Endothelial cell of umbilical vein (primary cell): ENCODE results near the gene RGS10.

Experiments
- EZH2 ChIP-seq: IDR thresholded peaks from 2 replicates; pipeline ENCODE4 v1.6.1; 2012; ENCODE audit warnings: borderline replicate concordance, low read depth, mild to moderate bottlenecking, moderate library complexity, low read length, inconsistent platforms; ENCODE audit not compliant: severe bottlenecking
- FOS ChIP-seq: IDR thresholded peaks from 2 replicates; pipeline ENCODE4 v1.6.1; 2011; ENCODE audit warnings: mild to moderate bottlenecking, low read length, moderate library complexity, borderline replicate concordance; ENCODE audit not compliant: insufficient read depth
- JUN ChIP-seq: IDR thresholded peaks from 2 replicates; pipeline ENCODE4 v1.6.1; 2011; ENCODE audit warnings: borderline replicate concordance, low read depth; ENCODE audit not compliant: insufficient read length, insufficient read depth
- MYC ChIP-seq: IDR thresholded peaks from one replicate; pipeline ENCODE4 v1.6.1; 2011; ENCODE audit warnings: mild to moderate bottlenecking, low read depth, low read length
- POLR2A ChIP-seq: IDR thresholded peaks from 2 replicates; pipeline ENCODE4 v1.6.1; 2012; ENCODE audit warnings: low read depth, mild to moderate bottlenecking, control low read depth, low read length
- POLR2AphosphoS5 ChIP-seq: IDR thresholded peaks from 2 replicates; pipeline ENCODE4 v1.6.1; 2012; ENCODE audit warnings: low read depth, mild to moderate bottlenecking, control low read depth, low read length, moderate library complexity; ENCODE audit not compliant: insufficient read depth
- TF ChIP-seq, protein P1 (sequence below), 2 donors: IDR thresholded peaks; 1 replicate in 1 of 2; 2 replicates in 1 of 2; pipeline ENCODE4 v1.5.1; 2011; ENCODE audit warnings: low read length in 2 of 2, mild to moderate bottlenecking in 2 of 2, moderate library complexity in 2 of 2, control low read depth in 1 of 2, inconsistent platforms in 1 of 2, low read depth in 1 of 2; ENCODE audit not compliant: insufficient read depth in 1 of 2; ENCODE audit errors: extremely low read depth in 1 of 2
- TF ChIP-seq, protein P2 (sequence below): IDR thresholded peaks from 2 replicates; pipeline ENCODE4 v1.6.1; 2011; ENCODE audit not compliant: insufficient read depth, insufficient read length

DNA sequence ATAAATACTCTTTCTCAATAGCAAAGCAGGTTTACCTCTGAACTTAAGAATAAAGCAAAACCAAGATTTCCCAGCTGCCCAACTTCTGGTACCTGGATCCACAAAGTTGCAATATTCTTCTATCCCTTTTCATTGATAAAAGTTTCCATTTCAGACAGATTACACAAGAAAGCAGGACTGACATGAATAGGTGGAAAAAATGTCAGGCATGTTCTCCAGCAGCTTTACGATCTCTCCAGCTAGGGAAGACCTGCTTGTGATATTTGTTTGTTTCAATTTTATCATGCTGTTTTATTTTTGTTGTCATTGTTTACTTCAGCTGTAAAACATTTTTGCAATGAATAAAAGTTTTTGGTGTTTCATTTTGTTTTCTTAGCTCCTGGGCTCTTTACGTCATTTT, 9.0 kb downstream of the RGS10 start:
- no peak for TF ChIP-seq POLR2AphosphoS5
- TF ChIP-seq, protein P1, sequence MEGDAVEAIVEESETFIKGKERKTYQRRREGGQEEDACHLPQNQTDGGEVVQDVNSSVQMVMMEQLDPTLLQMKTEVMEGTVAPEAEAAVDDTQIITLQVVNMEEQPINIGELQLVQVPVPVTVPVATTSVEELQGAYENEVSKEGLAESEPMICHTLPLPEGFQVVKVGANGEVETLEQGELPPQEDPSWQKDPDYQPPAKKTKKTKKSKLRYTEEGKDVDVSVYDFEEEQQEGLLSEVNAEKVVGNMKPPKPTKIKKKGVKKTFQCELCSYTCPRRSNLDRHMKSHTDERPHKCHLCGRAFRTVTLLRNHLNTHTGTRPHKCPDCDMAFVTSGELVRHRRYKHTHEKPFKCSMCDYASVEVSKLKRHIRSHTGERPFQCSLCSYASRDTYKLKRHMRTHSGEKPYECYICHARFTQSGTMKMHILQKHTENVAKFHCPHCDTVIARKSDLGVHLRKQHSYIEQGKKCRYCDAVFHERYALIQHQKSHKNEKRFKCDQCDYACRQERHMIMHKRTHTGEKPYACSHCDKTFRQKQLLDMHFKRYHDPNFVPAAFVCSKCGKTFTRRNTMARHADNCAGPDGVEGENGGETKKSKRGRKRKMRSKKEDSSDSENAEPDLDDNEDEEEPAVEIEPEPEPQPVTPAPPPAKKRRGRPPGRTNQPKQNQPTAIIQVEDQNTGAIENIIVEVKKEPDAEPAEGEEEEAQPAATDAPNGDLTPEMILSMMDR (IDR thresholded peaks at IDR 0.05; ENCODE audit: extremely low read depth in 1 of 2, insufficient read depth in 1 of 2, low read depth in 1 of 2, low read length in 2 of 2), result no peak
- TF ChIP-seq, protein P2, sequence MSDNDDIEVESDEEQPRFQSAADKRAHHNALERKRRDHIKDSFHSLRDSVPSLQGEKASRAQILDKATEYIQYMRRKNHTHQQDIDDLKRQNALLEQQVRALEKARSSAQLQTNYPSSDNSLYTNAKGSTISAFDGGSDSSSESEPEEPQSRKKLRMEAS, result no peak
- TF ChIP-seq MYC, result no peak
- no peak for TF ChIP-seq POLR2A
- no peak for TF ChIP-seq EZH2
- TF ChIP-seq FOS, result no peak
- no peak for TF ChIP-seq JUN
